ENCODE results near the gene MED15. TPM values are rescaled to one million over a fixed set of nuclear protein-coding genes. Genes with fewer than 3 reads are reported as not detected.

Gene MED15
- total RNA-seq, 1 experiment from 2014 or later, result 59.3 TPM

DNA sequence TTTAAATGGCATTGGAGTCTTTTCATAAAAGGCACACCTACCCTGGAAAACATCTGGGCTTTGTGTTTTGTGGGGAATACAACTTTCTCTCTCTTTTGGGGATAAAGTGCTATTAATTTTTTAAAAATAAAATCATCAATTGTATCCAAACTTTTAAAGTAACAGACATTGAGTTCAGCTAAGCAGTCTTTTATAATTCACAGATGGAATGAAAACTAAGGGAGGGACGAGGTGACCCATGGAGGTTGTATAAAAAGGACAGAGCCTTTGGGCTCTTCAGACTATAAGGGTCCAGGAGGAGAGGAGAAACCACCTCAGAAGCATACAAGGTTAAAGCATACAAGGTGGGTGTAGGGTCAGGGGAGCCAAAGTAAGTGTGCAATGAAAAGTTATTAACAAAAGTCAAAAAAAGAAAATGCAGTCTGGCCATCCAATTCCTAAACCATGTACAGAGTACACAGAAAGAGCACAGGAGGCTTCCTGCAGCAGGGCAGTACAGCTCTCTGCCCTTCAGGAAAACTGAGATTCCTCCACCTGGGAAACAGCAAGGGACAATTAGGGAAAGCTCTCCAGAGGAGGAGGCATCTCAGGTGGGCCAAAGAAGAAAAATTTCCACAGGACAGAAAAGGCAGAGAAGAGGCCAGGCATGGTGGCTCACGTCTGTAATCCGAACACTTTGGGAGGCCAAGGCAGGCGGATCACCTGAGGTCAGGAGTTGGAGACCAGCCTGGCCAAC lies 22.3 kb upstream of the MED15 start:
- no TSS peak for BruUV-seq (replicated peaks)
- CTCF ChIA-PET, result no interaction called here

DNA sequence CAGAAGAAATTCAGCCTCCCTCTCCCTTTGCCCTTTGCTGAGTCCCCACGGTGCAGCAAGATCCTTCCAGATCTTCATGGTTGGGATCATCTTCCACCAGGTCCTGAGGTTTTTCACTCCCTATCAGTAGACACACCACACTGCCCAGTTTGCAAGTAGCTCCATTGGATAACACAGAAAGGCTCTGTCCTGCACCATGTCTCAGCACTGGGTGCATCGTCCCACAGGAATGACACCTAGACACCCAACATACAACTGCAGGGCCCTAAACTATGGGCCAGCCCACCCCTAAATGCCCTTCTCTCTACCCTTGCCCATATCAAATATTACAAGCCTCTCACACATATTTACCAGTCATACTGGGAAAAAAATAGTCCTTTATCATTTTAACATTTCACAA lies 21.2 kb upstream of the MED15 start:
- Histone ChIP-seq H3K4me1 (ENCODE audit: control insufficient read depth, insufficient read depth, low read length) (no peaks in the 10 kb centered on the region), H3K27me3 (ENCODE audit: control insufficient read depth, insufficient read depth, low read length) (no peaks in the 10 kb centered on the region), H3K4me3 (ENCODE audit: low read depth in 2 of 2, low read length in 2 of 2) (no peak overlapping the region), H3K27ac (ENCODE audit: low read length) (no peak overlapping the region), H3K36me3 (ENCODE audit: control insufficient read depth, insufficient read depth, low read length) (no peaks in the 10 kb centered on the region), H3K9me3 (ENCODE audit: control insufficient read depth, insufficient read depth, low read depth, low read length) (no peaks in the 10 kb centered on the region)
- BruUV-seq (replicated peaks), result no TSS peak
- intact Hi-C loops (cut with micrococcal nuclease; ENCODE audit: unreplicated experiment), result no loop called here
- POLR2A ChIA-PET, result no interaction called here
- DNase-seq (ENCODE audit: low read depth, low spot score), result no peak
- no peak for TF ChIP-seq SIN3A (IDR thresholded peaks at IDR 0.05; ENCODE audit: borderline replicate concordance, insufficient read depth, low read depth, low read length)
- TF ChIP-seq POLR2AphosphoS5 (IDR thresholded peaks at IDR 0.05; ENCODE audit: low read depth, low read length), result no peak
- TF ChIP-seq, protein P1, sequence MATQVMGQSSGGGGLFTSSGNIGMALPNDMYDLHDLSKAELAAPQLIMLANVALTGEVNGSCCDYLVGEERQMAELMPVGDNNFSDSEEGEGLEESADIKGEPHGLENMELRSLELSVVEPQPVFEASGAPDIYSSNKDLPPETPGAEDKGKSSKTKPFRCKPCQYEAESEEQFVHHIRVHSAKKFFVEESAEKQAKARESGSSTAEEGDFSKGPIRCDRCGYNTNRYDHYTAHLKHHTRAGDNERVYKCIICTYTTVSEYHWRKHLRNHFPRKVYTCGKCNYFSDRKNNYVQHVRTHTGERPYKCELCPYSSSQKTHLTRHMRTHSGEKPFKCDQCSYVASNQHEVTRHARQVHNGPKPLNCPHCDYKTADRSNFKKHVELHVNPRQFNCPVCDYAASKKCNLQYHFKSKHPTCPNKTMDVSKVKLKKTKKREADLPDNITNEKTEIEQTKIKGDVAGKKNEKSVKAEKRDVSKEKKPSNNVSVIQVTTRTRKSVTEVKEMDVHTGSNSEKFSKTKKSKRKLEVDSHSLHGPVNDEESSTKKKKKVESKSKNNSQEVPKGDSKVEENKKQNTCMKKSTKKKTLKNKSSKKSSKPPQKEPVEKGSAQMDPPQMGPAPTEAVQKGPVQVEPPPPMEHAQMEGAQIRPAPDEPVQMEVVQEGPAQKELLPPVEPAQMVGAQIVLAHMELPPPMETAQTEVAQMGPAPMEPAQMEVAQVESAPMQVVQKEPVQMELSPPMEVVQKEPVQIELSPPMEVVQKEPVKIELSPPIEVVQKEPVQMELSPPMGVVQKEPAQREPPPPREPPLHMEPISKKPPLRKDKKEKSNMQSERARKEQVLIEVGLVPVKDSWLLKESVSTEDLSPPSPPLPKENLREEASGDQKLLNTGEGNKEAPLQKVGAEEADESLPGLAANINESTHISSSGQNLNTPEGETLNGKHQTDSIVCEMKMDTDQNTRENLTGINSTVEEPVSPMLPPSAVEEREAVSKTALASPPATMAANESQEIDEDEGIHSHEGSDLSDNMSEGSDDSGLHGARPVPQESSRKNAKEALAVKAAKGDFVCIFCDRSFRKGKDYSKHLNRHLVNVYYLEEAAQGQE (IDR thresholded peaks at IDR 0.05; ENCODE audit: insufficient read depth in 1 of 2, low read depth in 2 of 2, low read length in 1 of 2), result no peak
- TF ChIP-seq TCF7L2 (IDR thresholded peaks at IDR 0.05; ENCODE audit: low read depth, low read length), result no peak
- TF ChIP-seq, protein P2, sequence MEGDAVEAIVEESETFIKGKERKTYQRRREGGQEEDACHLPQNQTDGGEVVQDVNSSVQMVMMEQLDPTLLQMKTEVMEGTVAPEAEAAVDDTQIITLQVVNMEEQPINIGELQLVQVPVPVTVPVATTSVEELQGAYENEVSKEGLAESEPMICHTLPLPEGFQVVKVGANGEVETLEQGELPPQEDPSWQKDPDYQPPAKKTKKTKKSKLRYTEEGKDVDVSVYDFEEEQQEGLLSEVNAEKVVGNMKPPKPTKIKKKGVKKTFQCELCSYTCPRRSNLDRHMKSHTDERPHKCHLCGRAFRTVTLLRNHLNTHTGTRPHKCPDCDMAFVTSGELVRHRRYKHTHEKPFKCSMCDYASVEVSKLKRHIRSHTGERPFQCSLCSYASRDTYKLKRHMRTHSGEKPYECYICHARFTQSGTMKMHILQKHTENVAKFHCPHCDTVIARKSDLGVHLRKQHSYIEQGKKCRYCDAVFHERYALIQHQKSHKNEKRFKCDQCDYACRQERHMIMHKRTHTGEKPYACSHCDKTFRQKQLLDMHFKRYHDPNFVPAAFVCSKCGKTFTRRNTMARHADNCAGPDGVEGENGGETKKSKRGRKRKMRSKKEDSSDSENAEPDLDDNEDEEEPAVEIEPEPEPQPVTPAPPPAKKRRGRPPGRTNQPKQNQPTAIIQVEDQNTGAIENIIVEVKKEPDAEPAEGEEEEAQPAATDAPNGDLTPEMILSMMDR (IDR thresholded peaks at IDR 0.05), result no peak
- ATAC-seq, result no peak
- CTCF ChIA-PET, result no interaction called here
- in situ Hi-C loops (cut with HindIII; ENCODE audit: low pct_unique_long_range_greater_than_20kb, low sequenced_read_pairs), result no loop called here

More for the DNA sequence above, 22.3 kb upstream of the MED15 start:
- DNase-seq (ENCODE audit: low read depth, low spot score) (no peak), ATAC-seq (no peak)
- TF ChIP-seq TCF7L2 (IDR thresholded peaks at IDR 0.05; ENCODE audit: low read depth, low read length) (no peak), SIN3A (IDR thresholded peaks at IDR 0.05; ENCODE audit: borderline replicate concordance, insufficient read depth, low read depth, low read length) (no peak)
- TF ChIP-seq, protein P1 (IDR thresholded peaks at IDR 0.05; ENCODE audit: insufficient read depth in 1 of 2, low read depth in 2 of 2, low read length in 1 of 2), result no peak
- POLR2A ChIA-PET, result no interaction called here
- intact Hi-C loops (cut with micrococcal nuclease; ENCODE audit: unreplicated experiment), result no loop called here
- Histone ChIP-seq H3K4me1 (ENCODE audit: control insufficient read depth, insufficient read depth, low read length) (no peaks in the 10 kb centered on the region), H3K27ac (ENCODE audit: low read length) (no peak overlapping the region), H3K36me3 (ENCODE audit: control insufficient read depth, insufficient read depth, low read length) (no peaks in the 10 kb centered on the region), H3K27me3 (ENCODE audit: control insufficient read depth, insufficient read depth, low read length) (no peaks in the 10 kb centered on the region), H3K4me3 (ENCODE audit: low read depth in 2 of 2, low read length in 2 of 2) (no peak overlapping the region), H3K9me3 (ENCODE audit: control insufficient read depth, insufficient read depth, low read depth, low read length) (no peaks in the 10 kb centered on the region)
- in situ Hi-C loops (cut with HindIII; ENCODE audit: low pct_unique_long_range_greater_than_20kb, low sequenced_read_pairs), result no loop called here
